GM21619 (cell line): ENCODE data around the gene EVA1C.
A peak's percentile ranks its signal among the peaks of the same experiment; 100 is the strongest.
"Not testable (repeated sequence)": the region's sequence is repeated elsewhere in the genome, so short reads cannot be mapped to it uniquely, and the experiment has no call there.

ENCODE experiments used
- ATAC-seq: cut with Tn5 transposase; IDR thresholded peaks from one replicate; pipeline ENCODE4 v1.9.1; 2021; ENCODE audit not compliant: unreplicated experiment

EVA1C gene

DNA sequence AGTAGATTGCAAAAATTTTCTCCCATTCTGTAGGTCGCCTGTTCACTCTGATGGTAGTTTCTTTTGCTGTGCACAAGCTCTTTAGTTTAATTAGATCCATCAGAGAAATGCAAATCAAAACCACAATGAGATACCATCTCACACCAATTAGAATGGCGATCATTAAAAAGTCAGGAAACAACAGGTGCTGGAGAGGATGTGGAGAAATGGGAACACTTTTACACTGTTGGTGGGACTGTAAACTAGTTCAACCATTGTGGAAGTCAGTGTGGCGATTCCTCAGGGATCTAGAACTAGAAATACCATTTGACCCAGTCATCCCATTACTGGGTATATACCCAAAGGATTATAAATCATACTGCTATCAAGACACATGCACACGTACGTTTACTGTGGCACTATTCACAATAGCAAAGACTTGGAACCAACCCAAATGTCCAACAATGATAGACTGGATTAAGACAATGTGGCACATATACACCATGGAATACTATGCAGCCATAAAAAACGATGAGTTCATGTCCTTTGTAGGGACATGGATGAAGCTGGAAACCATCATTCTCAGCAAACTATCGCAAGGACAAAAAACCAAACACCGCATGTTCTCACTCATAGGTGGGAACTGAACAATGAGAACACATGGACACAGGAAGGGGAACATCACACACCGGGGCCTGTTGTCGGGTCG is 21.8 kb upstream of the EVA1C start:
- ATAC-seq, result not testable (repeated sequence)

DNA sequence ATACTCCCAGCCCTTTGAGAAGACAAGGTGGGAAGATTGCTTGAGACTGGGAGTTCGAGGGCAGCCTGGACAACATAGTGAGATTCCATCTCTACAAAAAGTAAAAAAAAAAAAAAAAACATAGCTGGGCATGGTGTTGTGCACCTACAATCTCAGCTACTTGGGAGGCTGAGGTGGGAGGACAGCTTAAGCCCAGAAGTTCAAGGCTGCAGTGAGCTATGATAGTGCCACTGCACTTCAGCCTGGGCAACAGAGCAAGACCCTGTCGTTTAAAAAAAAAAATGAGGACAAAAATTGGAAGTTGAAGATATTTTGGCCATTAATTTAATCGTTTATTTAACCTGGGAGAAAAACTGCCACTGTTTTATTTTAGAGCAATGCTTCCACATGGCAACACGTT is 20.8 kb upstream of the EVA1C start:
- no peak for ATAC-seq

DNA sequence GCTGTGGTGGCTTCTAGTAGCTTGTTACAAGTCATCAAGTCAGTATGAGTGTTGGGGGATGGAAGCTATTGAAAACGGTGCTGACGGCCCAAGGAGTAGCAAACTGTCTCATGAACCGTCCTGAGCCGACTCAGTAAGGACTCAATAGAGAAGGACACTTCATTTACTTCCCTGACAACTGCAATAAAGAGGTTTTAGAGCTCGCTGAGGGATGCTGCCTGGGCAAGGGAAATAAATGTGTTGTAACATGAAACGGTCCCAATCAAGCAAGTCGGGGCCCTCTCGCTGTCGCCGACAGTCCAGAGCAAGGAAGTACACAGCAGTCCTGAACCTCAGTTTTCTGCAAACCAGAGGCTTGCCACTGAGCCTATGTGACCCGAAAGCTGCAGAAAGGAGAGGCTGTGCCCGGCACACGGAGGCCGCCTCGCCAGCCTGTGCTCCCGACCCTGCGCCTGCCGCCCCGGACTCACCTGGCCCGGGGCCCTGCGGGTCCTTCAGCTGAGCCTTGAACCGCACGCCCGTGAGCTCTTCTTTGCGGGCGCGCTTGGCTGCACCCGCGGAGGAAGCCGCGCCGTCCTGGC is 20.1 kb upstream of the EVA1C start:
- ATAC-seq, result no peak

DNA sequence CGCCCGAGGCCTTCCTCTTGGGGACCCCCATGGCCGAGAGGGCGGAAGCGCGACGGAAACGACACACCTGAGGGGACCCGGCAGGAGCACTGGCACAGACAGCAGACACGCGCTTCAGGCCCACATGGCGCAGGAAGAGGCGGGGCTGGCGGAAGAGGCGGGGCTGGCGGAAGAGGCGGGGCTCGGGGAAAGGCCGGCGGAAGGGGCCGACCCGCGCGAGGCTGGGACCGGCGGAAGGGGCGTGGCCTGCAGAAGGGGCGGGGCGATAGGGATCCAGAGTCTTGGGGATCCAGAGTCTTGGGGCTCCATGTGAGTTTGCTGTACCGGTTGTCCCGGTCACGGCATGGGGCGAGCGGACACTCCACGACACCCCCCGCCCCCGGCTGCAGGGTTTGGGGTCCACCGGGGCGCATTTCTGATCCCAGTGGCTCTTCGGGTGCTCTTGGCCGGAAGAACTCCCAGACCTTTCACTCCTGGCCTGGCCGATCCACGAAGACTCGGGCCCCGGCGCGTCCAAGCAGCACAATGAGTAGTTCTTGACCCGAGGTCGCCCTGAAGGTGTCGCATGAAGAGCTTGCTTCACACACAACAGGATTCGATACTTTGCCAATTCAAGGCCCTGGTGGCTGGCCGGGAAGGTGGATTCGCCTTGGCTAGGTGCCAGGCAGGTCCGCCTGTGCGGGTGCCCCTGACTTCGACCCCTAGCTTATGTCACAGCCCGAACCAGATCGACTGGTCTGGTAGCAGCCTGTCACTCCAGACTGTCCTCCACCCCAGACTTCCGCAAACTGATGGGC is 19.4 kb upstream of the EVA1C start, which contains the start of gene URB1:
URB1 (minus strand) TSS at position 133 of the 797 bp plus-strand sequence; CDS start at position 31, 102 bp downstream.
- peak; percentile 94 for ATAC-seq

DNA sequence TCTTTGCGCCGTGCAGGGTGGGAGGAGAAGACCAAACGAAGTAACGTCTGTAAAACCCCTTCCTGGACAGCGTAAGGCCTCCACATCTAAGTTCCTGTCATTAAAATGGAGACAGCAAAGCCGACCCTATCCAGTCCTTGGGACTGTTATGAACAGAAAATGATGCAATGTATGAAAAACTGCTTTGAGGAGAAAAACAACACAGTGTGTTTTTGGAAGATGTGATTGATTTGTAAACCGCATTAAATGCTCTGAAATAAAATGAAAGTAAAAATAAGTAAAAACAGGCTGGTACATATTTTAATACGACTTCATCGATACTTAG is 18.9 kb upstream of the EVA1C start:
- peak; percentile 30 for ATAC-seq

DNA sequence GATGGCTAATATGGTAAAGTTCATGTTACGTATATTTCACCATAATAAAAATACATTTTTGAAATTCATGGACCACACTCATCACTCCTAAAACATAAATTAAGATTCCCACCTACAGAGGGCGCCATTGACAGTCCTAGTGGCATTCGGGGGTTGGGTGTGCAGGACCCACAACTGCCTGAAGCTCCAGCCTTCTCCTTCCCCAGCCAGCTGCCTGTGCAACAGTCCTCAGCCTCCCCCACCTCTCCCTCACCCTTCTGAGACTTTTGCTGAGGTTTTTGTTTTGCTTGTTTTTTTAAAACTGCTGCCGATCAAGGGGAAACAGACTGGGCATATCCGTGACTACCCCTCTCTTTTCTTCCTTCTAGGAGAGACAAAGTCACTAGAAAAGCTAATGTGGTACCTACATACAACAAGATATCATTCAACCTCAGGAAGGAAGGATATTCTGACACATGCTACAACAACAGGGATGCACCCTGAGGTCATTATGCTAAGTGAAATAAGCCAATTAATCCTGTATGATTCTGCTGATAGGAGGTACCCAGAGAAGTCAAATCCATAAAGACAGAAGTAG is 9.2 kb upstream of the EVA1C start:
- no peak for ATAC-seq

DNA sequence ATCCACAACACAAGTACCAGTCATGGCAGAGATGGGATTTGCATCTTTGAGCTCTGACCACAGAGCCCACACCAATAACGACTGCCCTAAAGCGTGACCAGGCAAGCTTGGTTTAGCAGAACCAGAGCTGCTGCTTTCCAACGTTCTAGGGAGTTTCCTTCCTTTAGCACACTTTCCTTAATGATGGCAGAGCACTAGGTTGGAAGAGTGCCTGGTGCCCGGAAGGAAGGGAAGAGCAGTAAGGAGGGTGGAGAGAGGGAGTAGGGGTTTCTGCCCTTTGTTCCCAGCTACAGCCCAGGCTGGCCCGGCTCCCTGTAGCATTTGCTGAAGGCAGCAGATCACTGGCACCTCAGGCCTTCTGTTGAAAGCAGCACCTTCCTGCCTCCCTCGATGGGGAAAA is 6.1 kb upstream of the EVA1C start:
- ATAC-seq, result no peak

DNA sequence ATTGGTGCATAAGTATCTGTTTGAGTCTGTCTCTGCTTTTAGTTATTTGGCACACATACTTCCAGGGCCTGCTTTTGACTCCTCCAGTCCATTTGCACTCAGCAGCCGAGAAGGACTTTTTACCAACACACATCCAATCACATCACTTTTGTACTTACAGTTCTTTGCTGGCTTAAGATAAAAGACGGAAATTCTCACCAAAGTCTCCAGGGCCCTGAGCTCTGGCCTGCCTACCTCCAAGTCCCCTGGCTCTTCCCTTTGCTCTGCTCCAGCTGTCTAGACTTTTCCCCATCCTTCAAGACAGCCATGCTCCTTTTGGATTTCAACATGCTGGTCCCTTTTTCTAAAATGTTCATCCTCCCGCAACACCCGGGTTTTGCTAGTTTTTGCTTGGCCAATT is 2.2 kb upstream of the EVA1C start:
- no peak for ATAC-seq

DNA sequence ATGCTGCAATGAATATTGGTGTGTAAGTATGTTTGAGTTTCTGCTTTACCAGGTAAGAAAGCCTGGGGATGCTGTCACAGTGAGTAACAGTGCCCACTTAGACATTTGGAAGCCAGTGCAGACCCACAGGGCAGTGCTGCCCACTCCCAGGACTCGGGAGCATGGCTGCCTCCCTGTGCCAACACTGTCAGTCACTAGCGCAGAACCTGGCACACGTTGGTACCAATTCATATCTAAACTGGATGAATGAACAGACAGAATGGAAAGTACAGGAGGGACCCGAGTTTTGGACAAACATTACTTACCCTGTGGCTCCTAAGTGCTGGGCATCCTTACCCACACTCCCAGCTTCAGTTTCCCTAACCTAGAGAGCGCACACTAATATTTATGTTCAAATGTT is 1.6 kb upstream of the EVA1C start:
- no peak for ATAC-seq

DNA sequence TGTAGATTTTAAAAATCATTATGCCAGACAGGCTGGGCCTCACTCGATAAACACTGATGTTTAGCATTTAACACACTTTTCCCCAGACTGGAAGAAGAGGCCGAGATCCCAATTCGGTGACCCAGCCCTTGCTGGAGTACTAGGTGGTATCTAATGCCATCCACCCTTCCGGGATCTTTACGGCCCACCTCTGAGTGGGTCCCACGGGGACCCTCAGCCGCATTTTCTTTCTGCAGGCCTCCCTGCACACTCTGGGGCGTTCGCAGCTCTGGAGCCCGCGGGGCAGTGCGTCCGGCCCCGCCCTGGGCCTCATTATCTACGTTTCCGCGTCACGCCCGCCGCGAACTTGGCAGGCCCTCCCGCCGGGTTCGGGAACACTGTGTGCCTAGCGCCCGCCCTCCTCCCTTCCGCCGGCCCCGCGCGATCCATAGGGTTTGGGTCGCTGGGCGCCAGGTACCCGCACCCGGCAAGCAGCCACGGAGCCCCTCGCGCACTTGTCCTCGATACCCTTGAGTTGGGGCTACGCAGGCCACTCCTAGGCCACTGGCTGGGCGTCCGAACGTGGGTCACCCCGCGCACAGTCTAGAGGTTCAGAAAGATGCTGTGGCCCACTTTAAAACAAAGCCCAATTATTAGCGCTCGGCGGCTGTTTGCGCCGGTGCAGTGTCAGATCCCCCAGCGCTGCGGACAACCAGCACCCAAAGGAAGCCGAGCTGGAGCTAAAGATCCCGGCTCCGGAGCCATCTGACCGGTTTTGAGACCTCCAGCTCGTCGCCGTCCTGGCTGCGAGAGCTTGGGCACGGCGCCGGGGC is 950 bp upstream of the EVA1C start:
- no peak for ATAC-seq

DNA sequence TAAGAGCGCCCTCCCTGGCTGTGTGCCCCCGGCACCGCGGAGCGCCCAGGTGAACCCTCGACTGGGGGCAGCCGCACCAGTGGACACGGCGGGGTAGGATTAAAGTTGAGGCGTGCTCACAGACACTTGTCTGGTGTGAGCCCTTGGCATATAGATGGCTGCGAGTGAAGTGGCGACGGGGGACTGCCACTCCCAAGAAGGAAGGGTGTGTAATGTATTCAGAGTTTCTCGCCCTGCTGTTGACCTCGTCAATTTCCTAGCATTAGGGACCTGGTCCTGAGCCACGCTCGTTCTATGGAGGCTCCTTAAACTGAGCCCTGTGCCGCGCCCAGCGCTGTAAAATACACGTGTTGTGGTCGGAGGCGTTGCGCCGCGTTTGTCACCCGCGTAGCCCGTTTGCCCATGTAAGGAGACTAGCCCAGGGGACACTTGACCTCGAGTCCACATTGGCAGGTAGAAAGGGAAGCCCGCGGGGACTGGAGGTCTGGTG is 554 bp downstream of the EVA1C start:
- ATAC-seq, result no peak

DNA sequence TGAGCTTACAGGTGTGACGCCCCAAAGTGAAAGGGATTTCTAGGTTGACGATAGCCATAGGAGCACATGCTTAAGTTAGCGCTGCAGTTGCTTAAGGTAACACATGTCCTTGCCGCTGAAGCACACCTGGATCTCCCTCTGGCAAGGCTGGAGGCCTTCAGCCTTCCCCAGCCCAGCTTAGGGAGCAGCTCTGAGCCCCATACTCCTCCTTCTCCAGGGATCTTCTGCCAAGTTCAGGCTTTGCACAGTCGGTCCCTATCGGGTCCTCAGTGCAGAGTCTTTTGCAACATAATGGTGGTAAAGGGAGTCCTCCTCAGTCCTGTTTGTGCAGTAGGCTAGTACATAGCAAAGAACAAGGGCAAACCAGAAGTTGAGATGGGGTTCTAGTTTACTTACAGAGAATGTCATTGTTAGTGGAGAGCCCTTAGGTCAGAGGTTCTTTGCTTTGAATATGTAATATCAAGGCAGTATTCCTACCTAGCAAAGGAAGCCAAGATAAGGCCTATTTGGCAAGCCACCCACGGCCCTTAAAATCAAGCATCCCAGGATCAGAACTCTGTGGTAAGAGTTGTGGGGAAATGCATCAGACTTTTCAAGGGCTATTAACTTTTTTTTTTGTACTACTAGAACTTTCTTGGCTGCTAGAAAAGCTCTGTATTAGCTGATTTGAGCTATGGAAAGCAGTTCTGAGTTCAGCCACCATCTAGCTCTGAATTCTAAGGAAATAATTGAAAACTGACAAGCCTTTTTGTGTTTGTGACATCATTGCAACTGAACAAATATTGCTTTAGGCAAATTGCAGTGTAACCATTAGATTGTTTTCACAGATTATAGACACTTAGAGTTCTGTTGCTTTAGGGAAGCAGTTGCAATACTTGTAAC is 1.4 kb downstream of the EVA1C start:
- no peak for ATAC-seq

DNA sequence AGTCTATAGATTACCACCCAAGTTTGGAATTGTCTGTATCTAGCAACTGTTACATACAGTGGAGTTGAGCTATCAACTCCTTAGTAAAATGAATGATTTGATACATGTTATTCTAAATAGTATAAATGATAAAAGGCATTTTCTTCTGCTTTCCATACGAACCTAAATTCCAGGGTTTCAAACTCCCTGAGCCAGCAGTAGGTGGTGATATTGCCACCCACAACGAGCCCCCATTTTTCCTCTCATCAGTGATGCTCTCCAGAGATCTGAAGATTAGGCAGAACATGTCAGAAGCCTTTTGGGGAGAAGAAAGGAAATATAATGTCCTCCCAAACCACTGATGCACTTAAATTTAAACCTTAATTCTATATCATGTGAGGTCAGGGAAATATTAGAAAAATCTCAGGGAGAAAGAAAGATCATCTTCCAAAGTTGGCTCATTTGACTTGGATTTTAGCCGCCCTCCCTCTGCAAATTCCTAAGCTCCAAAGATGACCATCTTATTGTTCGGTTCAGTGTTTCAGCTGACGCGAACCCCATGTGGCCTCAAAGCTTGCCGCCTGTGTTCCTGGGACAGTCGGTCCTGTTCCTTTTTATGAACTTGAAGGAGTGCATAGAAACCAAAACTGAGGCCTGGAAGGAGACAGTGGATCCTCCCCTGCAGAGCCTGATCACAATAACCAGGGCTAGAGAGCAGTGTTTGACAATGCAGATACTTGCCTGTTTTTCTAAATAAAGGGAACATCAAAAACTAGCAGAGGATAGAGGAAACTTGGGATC is 2.3 kb downstream of the EVA1C start:
- no peak for ATAC-seq

DNA sequence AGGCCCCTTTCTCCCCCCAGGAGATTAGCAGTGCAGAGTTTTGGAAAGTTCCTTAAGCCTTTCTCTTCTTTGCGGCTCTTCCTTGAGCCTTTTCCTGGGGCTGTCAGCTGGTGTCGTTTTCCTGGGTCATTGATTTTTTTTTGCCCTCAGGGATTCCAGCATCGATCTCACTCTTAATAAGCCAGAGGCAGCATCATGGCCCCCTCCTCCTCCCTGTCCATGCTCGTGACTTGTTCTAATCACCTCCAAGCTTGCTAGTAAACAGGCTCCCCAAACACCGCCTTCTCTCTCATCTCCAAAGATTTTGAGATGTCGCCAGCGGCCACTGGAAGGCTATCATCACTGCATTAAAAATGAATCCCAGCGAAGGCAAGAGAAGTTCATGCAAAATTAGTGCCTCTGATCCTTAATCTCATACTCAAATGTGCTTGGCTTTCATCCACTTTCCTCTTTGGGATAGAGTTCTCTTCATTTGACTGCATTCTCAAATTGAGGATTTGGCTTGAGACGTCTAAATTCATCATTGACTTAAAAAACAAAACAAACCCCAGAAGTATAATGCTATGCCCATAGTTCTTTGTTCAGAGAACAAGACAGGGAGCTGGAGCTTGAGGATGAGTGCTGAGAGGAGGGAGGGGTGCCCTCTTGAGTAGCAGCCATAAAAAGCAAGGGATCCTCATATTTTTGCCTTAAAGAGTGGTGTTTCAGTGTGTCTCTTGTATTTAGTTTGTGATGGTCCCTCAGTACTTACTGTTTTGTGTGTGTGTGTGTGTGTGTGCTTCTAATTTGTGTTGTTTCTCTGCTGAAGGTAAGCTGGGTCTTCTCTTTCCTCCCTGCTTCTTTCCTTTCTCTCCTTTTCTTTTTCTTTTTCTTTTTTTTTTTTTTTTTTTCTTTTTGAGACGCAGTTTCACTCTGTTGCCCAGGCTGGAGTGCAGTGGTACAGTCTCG is 3.2 kb downstream of the EVA1C start:
- ATAC-seq, result no peak

DNA sequence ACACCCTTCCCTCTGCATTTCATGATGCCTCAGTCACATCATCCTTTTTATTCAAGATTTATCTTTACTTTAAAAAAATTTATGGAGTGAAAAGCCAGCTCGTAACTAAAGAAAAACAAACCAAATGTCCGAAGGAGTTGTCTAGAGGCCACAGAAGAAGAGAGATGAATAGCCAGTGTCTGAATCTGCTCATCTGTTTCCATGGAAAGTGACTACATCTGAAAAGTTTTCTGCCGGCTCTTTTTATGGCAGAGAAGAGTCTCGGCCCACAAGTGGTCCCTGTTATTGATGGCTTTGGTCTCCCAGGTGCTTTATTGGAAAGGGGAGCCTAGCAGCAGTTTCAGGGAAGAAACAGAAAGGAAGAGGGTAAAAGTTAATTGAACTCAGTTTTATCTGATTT is 5.6 kb downstream of the EVA1C start:
- ATAC-seq, result no peak

DNA sequence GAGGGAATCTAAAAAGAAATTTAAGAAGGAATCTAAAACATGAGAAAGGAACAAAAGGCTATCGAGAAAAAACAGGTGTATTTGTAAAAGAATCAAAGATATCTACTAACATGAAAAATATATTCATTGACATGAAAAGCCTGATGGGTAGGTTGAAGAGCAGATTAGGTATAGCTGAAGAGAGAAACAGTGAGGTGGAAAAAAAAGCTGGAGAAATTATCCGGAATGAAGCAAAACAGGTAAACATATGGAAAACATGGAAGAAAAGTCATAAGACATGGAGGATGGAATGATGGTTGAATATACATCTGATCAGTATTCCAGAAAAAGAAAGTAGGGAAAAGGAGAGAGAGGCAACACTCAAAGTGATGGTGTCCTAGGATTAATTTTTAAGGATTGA is 9.6 kb downstream of the EVA1C start:
- ATAC-seq, result no peak

DNA sequence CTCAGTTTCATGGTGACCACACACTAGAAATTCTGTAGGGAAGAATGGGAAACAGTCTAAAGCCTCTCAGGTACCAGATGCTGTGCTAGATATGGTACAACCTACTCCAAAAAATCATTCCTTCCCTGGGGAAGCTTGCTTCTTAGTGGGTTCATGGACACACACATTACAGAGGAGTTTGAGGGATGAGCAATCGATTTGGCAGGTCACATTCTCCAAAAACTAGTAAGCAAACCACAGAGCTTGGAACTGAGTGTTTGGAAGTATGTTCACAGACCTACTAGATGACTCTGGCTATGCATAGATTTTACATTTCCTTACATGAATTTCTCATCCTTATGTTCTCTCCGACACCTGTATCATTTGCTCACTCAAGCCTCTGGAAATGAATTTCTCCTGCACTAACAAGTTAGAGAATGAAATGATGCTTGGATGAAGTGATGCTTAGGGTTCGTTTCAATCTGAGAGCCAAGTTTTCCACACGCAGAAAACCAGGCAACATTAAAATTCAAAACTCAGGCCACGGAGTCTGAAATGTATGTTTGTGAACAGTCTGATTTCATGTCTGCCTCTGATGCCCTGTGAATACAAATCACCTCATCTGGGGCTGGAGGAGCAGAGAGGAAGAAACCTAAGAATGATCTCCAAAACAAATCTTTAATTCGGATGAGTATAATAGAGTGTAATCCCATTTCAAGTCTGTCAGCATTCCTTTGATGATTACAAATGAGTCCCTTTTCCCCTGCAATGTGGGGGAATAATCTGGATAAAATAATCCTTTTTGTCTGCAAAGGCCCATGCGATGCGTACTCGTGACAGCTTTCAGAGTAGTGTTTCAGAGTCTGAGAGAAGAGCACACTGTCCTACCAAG is 11.0 kb downstream of the EVA1C start:
- ATAC-seq, result no peak
